Mesodermal cell (in vitro differentiated cells): ENCODE data around the gene FAM20A.

ENCODE experiments used
- H3K27ac ChIP-seq: 2 replicates; pipeline ENCODE4 v1.7.0; 2013; ENCODE audit warnings: mild to moderate bottlenecking, low read depth, low read length, moderate library complexity; ENCODE audit not compliant: severe bottlenecking
- H3K36me3 ChIP-seq: 2 replicates; pipeline ENCODE4 v1.7.1; 2013; ENCODE audit warnings: mild to moderate bottlenecking, low read length, moderate library complexity; ENCODE audit not compliant: control insufficient read depth, insufficient read depth
- H3K4me1 ChIP-seq: one replicate; pipeline ENCODE4 v1.7.1; 2013; ENCODE audit warnings: mild to moderate bottlenecking, low read length; ENCODE audit not compliant: insufficient read depth, control insufficient read depth, poor library complexity, severe bottlenecking
- H3K4me3 ChIP-seq: 2 replicates; pipeline ENCODE4 v1.7.0; 2013; ENCODE audit warnings: low read length, control low read depth, mild to moderate bottlenecking; ENCODE audit not compliant: insufficient read depth, poor library complexity, severe bottlenecking; ENCODE audit errors: extremely low read depth
- H3K9me3 ChIP-seq: 2 replicates; pipeline ENCODE4 v1.7.1; 2013; ENCODE audit warnings: mild to moderate bottlenecking, low read length, moderate library complexity; ENCODE audit not compliant: control insufficient read depth
- WGBS, 2 experiments: methylation state at CpG; one replicate each; pipeline ENCODE4 v1.1.5; 2013; ENCODE audit warnings: missing lambda C conversion rate in 2 of 2; ENCODE audit not compliant: insufficient coverage in 2 of 2; 5-methylcytosine and 5-hydroxymethylcytosine counted together

FAM20A gene

DNA sequence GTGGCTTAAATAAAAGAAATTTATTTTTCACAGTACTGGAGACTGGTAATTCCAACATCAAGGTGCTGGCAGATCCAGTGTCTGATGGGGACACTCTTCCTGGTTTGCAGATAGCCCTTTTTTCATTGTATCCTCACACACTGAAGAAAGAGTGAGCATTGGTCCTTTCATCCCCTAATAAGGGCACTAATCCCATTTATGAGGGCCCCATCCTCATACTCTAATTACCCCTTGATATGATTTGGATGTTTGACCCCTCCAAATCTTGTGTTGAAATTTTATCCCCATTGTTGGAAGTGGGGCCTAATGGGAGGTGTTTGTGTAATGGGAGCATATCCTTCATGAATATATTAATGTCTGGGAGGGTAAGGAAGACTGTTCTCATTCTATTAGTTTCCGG lies 9.4 kb upstream of the FAM20A start:
- Histone ChIP-seq H3K4me1 (no peaks in the 10 kb centered on the region), H3K9me3 (peaks cover 15% of the 10 kb centered on the region), H3K4me3 (no peak overlapping the region), H3K27ac (no peak overlapping the region), H3K36me3 (no peaks in the 10 kb centered on the region)
- 100% methylated on average over 1 of the region's 1 CpG; no CpG with 5 or more reads in 1 of the 2 experiments for WGBS, 2 experiments

DNA sequence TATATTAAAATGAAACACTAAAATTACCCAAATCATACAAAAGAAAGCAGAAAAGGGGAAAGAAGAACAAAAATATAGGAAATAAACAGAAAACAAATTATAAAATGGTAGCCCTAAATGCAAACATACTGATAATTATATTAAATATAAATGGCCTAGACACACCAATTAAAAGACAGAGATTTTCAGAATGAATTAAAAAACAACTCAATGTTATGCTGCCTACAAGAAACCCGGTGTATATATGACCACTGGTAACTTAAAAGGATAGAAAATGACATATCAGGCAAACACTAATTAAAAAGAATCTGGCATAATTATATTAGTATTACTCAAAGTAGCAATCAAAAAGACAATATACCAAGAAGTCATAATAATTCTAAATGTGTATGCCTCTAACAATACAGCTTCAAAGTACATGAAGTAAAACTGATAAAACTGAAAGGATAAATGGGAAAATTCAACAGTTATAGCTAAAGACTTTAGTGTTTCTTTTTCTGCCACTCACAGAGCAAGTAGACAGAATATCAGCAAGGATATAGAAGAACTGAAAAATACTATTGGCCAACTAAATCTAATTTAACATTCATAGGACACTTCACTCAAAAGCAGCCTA lies 7.5 kb upstream of the FAM20A start:
- H3K4me3 ChIP-seq, result no peak overlapping the region
- peaks cover 15% of the 10 kb centered on the region for H3K9me3 ChIP-seq
- H3K36me3 ChIP-seq, result no peaks in the 10 kb centered on the region
- H3K4me1 ChIP-seq, result no peaks in the 10 kb centered on the region
- H3K27ac ChIP-seq, result no peak overlapping the region
- WGBS, 2 experiments, result no CpG with 5 or more reads among the region's 1 CpG

DNA sequence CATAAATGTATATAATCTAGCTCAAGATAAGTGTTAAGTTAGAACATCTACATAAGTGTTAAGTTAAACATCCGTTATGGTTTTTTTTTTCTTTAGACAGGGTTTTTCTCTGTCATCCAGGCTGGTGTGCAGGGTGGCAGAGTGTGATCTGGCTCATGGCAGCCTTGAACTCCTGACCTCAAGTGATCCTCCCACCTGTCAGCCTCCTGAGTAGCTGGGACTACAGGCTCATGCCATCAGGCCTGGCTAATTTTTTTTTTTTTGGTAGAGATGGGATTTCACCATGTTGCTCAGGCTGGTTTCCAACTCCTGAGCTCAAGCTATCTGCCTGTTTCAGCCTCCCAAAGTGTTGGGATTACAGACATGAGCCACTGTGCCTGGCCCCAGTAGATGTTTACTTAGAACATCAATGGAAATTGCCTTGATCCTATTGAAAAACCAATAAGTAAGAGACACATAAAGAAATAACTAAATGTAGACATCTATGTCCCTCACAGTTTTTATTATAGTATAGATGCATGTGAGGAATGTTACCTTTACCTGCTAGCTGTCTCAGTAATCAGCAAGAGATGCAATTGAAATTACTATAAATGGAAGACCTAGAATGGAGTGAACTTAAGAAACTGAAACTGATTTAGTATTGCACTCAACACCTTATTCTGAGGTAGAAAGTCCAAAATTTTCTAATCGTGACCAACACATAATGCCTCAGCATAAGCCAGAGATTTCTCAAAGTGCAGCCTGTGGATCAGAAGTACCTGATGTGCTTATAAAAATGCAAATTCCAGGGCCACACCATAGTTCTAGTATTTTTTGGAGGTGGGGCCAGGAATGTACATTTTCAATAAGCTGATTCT lies 5.5 kb upstream of the FAM20A start:
- Histone ChIP-seq H3K4me3 (no peak overlapping the region), H3K9me3 (peaks cover 15% of the 10 kb centered on the region), H3K4me1 (no peaks in the 10 kb centered on the region), H3K36me3 (no peaks in the 10 kb centered on the region), H3K27ac (no peak overlapping the region)
- WGBS, 2 experiments, result 80 to 100% methylated on average over 1 of the region's 2 CpGs

DNA sequence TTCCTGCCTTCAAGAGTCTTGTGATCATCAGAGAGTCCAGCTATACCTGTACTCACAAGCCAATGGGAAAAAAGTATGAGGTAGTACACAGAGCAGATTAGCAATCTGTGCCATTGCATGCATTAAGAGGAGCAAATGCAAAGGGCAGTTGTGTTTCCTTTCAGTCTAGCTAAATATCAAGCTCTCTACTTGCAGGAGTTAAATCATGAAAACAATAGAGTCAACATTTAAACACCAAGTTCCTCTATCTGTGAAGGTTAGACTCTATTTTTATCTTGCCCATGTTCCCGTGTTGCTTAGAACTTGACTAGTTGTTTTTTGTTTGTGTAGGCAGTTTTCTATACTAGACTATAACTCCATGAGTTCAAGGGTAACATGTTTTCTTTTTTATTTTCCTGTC lies 4.7 kb upstream of the FAM20A start:
- peaks cover 15% of the 10 kb centered on the region for H3K9me3 ChIP-seq
- H3K4me1 ChIP-seq, result no peaks in the 10 kb centered on the region
- H3K4me3 ChIP-seq, result no peak overlapping the region
- H3K27ac ChIP-seq, result no peak overlapping the region
- no peaks in the 10 kb centered on the region for H3K36me3 ChIP-seq
- no CpG with 5 or more reads among the region's 1 CpG for WGBS, 2 experiments

DNA sequence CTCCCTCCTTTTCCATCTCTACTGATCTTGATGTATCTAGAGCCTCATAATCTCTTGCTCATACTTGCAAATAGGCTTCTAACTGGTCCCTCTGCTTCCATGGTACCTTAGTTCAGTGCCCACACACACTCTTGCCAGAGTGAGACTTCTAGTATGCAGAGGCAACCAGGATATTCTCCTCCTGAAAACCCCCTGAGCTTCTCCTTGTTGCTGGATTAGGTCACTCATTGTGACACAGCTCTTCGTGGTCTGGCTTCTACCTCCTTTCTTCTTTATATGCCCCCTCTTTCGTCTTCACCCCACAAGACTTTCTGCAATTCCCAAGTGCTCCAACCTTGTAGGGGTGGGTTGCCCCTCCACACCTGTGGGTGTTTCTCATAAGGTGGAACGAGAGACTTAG lies 2.5 kb upstream of the FAM20A start:
- WGBS, 2 experiments, result 71% methylated on average over 1 of the region's 3 CpGs; no CpG with 5 or more reads in 1 of the 2 experiments
- no peak overlapping the region for H3K4me3 ChIP-seq
- H3K4me1 ChIP-seq, result peaks cover 4% of the 10 kb centered on the region
- H3K36me3 ChIP-seq, result no peaks in the 10 kb centered on the region
- peaks cover 6% of the 10 kb centered on the region for H3K9me3 ChIP-seq
- H3K27ac ChIP-seq, result no peak overlapping the region

DNA sequence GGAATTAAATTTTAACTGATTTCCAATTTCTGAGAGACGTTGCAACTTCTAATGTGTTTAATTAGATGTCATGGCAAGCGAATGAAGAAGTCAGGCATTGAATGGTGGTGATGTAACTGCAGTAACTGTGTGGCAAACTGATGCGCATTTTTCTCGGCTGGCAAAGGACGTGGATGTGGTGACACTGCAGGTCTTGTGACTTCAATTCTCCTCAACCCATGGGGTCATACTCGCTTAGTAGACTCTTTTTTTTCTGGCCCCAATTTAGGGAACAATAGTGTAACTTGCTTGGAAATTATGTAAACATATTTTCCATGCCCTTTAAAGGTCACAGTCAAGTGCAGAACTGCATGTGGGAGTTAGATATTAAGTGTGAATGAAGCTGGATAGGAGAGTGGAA lies 1.9 kb upstream of the FAM20A start:
- no peak overlapping the region for H3K4me3 ChIP-seq
- no peak overlapping the region for H3K27ac ChIP-seq
- H3K4me1 ChIP-seq, result peaks cover 4% of the 10 kb centered on the region
- no peaks in the 10 kb centered on the region for H3K36me3 ChIP-seq
- WGBS, 2 experiments, result 92 to 100% methylated on average over 4 to 5 of the region's 6 CpGs
- peaks cover 6% of the 10 kb centered on the region for H3K9me3 ChIP-seq

DNA sequence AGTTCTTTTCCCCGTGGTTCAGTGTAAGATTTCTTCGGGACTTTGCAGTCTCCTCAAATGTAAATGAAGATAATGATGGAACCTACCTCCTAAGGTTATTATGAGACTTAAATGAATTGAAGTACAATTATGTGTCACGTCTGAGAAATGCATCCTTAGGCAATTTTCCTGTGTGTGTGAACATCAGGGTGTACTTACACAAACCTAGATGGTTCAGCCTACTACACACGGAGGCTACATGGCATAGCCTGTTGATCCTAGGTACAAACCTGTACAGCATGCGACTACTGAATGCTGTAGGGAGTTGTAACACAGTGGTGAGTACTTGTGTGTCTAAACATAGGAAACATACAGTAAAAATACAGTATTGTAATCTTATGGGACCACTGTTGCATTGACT lies 1.1 kb upstream of the FAM20A start:
- Histone ChIP-seq H3K36me3 (no peaks in the 10 kb centered on the region), H3K4me1 (peaks cover 4% of the 10 kb centered on the region), H3K27ac (no peak overlapping the region), H3K9me3 (peaks cover 3% of the 10 kb centered on the region), H3K4me3 (no peak overlapping the region)
- WGBS, 2 experiments, result 94 to 100% methylated on average over 1 to 2 of the region's 5 CpGs

DNA sequence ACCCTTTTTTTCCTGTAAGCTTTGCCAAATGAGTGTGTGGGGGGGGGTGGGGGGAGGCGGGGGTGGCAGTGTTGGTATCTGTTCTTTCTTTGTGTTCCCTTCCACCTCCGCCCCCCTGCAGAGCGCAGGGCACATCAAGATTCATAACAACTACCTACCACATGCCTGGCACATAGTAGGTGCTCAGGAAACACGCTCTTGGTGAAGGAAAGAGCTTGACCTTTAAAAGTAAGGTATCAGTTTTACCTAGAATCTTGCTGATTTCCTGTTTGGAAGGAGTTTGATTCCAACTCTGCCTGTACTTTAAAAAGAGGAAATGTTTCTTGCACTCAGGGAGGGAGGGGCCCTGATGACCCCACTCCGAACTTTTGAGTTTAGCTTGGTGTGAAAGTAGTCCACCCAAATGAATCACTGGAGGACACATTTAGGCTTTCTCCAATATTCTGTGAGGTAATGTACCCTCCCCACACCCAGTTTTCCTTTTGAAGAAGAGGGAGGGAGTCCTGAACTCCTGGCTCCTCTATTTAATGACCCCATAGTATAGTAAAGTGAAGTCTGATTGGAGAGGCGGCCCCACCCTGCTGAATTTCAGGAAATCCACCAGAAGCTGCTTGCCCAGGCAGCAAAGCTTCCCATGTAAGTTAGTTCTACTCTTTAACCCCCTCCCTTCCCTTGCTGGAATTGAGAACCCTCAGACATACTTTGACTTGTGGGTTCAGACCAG lies 560 bp upstream of the FAM20A start:
- Histone ChIP-seq H3K9me3 (no peaks in the 10 kb centered on the region), H3K27ac (no peak overlapping the region), H3K4me1 (peaks cover 4% of the 10 kb centered on the region), H3K36me3 (no peaks in the 10 kb centered on the region), H3K4me3 (no peak overlapping the region)
- WGBS, 2 experiments, result 88 to 100% methylated on average over 1 to 3 of the region's 6 CpGs

DNA sequence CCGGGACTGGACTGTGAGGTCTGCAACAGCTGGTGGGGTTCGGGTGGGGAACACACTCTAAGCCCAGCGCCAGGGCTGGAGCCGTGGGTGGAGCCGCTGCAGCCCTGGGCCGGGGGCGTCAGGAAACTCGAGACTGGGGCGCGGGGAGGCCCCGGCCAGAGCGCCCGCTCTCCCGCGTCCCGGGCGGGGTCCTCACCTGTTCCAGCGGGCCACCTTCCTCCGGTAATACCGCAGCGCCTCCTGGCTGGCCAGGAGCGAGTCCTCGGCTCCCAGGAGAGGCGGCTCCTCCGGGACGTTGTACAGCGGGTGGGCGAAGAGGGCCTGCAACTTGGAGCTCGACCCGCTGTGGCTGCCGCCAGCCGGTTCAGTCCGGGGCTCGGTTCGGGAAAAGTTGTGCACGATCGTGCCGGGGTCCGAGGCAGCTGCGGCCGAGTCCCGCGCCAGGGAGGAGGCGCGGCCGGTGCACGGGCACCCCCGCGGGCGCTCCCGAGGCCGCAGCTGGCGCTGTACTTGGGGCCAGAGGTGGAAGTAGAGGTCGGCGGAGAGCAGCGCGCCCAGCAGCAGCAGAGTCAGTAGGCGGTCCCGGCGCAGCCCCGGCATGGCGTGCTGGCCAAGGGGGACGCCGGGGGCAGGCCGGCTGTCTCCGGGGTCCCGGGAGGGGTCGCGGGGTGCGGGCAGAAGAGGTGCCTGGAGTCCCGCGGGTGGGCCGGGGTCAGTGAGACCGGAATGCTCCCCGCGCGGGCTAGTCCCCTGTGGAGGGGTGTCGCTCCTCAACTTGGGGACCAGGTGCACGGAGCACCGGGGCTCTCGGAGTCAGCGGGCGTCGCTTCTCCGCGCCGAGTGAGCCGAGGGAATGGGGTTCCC lies 868 bp downstream of the FAM20A start:
- peaks cover 7% of the 10 kb centered on the region for H3K4me1 ChIP-seq
- H3K4me3 ChIP-seq, result peak overlapping the region; percentile 56
- no peaks in the 10 kb centered on the region for H3K36me3 ChIP-seq
- no peaks in the 10 kb centered on the region for H3K9me3 ChIP-seq
- H3K27ac ChIP-seq, result no peak overlapping the region
- 1 to 2% methylated on average over 80 to 84 of the region's 88 CpGs for WGBS, 2 experiments

DNA sequence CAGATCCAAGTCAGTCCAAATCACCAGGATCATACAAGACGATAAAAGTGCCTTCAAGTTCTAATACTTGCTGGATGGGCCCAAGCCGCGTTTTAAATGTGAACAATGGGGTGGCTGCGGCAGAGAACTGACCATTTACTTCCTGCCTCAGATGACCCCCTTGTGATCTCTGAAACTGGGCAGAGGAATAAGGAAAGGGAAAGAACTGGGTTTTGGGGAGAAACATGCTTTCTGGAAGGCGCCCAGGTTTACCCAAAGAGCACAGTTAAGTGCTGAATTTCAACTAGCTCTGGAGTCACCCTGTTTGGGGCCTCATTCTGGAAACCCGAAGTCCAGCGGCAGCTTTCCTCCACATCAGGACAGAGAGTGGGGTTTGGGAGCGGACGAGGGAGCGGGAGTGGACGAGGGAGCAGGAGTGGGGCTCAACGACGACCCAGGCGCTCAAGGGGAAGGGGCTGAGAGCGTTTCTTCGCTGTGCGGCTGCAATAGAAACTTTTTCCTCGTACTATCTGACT lies 1.6 kb downstream of the FAM20A start:
- Histone ChIP-seq H3K27ac (no peak overlapping the region), H3K36me3 (no peaks in the 10 kb centered on the region), H3K4me1 (peaks cover 9% of the 10 kb centered on the region), H3K9me3 (no peaks in the 10 kb centered on the region), H3K4me3 (peak overlapping the region; percentile 56)
- WGBS, 2 experiments, result 28 to 38% methylated on average over 15 to 18 of the region's 18 CpGs
